Measurements from ENCODE around the gene LRRC8B. TPM values are rescaled to one million over a fixed set of nuclear protein-coding genes. Genes with fewer than 3 reads are reported as not detected.
"Not testable (repeated sequence)": the region's sequence is repeated elsewhere in the genome, so short reads cannot be mapped to it uniquely, and the experiment has no call there.

LRRC8B gene
- total RNA-seq, 1 donor from 2014 or later, result 19.1 TPM

DNA sequence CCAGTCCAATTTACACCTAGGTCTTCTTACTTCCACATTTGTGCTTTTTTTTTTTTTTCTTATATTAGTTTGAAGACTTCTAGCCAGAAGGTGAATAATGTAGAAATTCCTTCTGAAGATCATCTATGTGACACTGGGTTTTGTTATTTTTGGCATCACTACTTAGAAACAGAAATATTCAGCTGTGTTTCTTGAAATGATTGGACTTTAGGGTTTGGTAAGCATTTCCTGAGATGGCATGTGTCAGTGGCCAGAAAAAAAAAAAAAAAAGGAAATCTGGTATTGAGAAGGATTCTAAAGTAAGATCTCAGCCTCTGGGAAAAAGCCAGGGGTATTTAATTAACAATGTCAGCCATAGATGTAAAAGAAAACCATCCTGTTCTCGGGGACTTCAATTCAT lies 64.9 kb downstream of the LRRC8B start:
- no peak for ATAC-seq (ENCODE audit: low read depth)
- H3K4me3 Mint-ChIP-seq, result no peak overlapping the region
- H3K27me3 Mint-ChIP-seq, result no peaks in the 10 kb centered on the region
- no peaks in the 10 kb centered on the region for H3K9me3 Mint-ChIP-seq
- CTCF ChIA-PET, result no interaction called here
- no peaks in the 10 kb centered on the region for H3K4me1 Mint-ChIP-seq
- TF ChIP-seq, protein P1, sequence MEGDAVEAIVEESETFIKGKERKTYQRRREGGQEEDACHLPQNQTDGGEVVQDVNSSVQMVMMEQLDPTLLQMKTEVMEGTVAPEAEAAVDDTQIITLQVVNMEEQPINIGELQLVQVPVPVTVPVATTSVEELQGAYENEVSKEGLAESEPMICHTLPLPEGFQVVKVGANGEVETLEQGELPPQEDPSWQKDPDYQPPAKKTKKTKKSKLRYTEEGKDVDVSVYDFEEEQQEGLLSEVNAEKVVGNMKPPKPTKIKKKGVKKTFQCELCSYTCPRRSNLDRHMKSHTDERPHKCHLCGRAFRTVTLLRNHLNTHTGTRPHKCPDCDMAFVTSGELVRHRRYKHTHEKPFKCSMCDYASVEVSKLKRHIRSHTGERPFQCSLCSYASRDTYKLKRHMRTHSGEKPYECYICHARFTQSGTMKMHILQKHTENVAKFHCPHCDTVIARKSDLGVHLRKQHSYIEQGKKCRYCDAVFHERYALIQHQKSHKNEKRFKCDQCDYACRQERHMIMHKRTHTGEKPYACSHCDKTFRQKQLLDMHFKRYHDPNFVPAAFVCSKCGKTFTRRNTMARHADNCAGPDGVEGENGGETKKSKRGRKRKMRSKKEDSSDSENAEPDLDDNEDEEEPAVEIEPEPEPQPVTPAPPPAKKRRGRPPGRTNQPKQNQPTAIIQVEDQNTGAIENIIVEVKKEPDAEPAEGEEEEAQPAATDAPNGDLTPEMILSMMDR (IDR thresholded peaks at IDR 0.05), result no peak
- POLR2A ChIA-PET, result interaction anchor here (0.6 kb wide), 1 partner anchor 591 kb away, joined by 3 read pairs; no protein-coding TSS in a partner anchor
- peaks cover 24% of the 10 kb centered on the region for H3K36me3 Mint-ChIP-seq (ENCODE audit: low read depth)
- no peak overlapping the region for H3K27ac Mint-ChIP-seq
- intact Hi-C loops (cut with micrococcal nuclease), result loop anchor here (2.0 kb wide), 1 partner anchor 65 kb away; the partner anchor contains the start of gene LRRC8B
- no peak for DNase-seq

DNA sequence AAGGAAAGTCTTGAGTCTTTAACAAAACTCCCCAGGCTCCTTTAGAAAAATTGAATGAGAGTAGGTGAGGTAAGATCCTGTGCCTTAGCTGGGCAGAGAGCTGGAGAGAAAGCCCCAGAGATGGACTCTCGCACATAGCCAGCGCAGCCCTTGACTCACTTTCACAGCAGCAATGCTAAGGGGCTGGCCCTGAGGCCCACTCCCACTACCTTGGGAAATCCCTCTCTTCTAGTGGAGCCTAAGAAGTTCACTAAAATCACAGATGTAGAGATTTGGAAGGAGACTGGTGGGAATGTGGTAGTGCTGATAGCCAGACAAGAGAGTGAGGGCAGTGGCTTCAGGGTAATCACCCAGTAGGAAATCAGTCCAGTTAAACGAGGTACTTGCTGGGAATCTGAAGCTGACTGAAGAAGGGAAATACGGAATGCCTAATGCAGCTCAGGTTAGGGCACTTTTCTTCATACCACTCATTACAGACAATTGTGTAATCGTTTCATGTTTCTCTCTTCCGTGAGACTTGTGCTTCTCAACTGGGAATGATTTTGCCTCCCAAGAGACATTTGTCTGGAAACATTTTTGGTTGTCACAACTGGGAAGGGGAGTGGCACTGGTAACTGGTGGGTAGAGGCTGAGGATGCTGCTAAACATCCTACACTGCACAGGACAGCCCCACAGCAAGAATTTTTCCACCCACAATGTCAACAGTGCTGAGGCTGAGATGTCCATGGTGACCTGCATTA lies 65.9 kb downstream of the LRRC8B start:
- ATAC-seq (ENCODE audit: low read depth) (no peak), DNase-seq (no peak)
- CTCF ChIA-PET, result no interaction called here
- Mint-ChIP-seq H3K9me3 (no peaks in the 10 kb centered on the region), H3K4me3 (no peak overlapping the region), H3K4me1 (no peaks in the 10 kb centered on the region), H3K27ac (no peak overlapping the region), H3K36me3 (ENCODE audit: low read depth) (peaks cover 17% of the 10 kb centered on the region), H3K27me3 (no peaks in the 10 kb centered on the region)
- intact Hi-C loops (cut with micrococcal nuclease), result no loop called here
- POLR2A ChIA-PET, result interaction anchor here (0.7 kb wide), 1 partner anchor 15 kb away, joined by 3 read pairs; no protein-coding TSS in a partner anchor
- TF ChIP-seq, protein P1 (IDR thresholded peaks at IDR 0.05), result no peak

DNA sequence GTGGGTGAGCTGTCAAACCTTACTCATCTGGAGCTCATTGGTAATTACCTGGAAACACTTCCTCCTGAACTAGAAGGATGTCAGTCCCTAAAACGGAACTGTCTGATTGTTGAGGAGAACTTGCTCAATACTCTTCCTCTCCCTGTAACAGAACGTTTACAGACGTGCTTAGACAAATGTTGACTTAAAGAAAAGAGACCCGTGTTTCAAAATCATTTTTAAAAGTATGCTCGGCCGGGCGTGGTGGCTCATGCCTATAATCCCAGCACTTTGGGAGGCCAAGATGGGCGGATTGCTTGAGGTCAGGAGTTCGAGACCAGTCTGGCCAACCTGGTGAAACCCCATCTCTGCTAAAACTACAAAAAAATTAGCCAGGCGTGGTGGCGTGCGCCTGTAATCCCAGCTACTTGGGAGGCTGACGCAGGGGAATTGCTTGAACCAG lies 68.3 kb downstream of the LRRC8B start:
- DNase-seq; CTCF ChIA-PET; H3K36me3 Mint-ChIP-seq (ENCODE audit: low read depth); ATAC-seq (ENCODE audit: low read depth); H3K4me3 Mint-ChIP-seq; H3K4me1 Mint-ChIP-seq; H3K27ac Mint-ChIP-seq; H3K9me3 Mint-ChIP-seq; POLR2A ChIA-PET; H3K27me3 Mint-ChIP-seq; intact Hi-C loops (cut with micrococcal nuclease): not testable (repeated sequence)

DNA sequence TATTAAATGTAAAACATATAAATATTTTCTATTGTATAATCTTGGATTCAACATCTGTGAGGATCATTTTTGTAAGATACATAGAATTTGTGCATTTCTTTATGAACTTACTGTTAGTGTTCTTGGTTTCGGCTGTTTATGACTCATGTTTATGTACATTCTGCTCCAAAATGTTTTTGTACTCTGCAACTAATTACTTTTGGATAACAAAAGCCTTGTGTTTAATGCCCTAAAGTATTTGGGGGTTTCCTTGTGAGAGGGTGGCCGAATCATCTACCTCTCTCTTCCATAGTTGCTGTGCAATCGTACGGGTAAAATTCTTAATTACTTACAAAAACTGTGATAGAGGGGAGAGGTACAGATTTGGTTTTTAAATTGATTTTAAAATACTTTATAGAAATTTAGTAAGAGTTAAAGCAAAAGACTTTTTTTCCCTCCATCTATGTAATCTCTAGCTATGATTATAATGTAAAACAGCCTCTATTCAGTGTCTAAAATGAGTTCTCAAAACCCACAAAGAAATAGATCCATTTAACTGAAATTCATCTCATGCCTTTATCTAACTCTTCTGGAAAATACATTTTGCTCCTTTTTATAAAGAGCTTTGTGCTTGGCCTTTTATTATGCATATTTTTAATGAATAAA lies 69.6 kb downstream of the LRRC8B start:
- ChIA-PET POLR2A (interaction anchor here (1.0 kb wide), 1 partner anchor 8 kb away, joined by 3 read pairs; no protein-coding TSS in a partner anchor), CTCF (interaction anchor here (0.6 to 1.0 kb wide), 5 partner anchors 13 to 169 kb away, joined by 3 read pairs; no protein-coding TSS in a partner anchor)
- no peaks in the 10 kb centered on the region for H3K27me3 Mint-ChIP-seq
- intact Hi-C loops (cut with micrococcal nuclease), result no loop called here
- DNase-seq, result no peak
- TF ChIP-seq, protein P1 (IDR thresholded peaks at IDR 0.05), result no peak
- peaks cover 9% of the 10 kb centered on the region for H3K36me3 Mint-ChIP-seq (ENCODE audit: low read depth)
- H3K4me1 Mint-ChIP-seq, result peaks cover 4% of the 10 kb centered on the region
- ATAC-seq (ENCODE audit: low read depth), result no peak
- no peaks in the 10 kb centered on the region for H3K9me3 Mint-ChIP-seq
- no peak overlapping the region for H3K27ac Mint-ChIP-seq
- H3K4me3 Mint-ChIP-seq, result no peak overlapping the region

DNA sequence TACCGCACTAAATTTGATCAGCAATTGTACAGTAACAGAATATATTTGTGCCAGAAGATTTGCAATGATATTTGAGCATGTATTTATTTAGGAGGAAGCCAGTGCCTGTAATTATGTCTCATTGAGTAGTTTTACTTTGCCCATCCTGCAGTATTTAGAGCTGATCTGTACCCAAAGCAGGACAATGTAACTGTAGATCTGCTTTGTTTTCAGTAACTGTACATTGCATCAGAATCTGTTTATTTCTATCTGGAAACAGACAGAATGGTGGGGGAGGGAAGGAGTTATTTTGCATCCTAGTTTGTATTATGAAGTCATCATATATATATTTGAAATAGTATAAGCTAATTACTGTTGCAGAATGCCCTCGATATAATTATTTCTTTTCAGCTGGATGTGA lies 72.1 kb downstream of the LRRC8B start:
- TF ChIP-seq, protein P1 (IDR thresholded peaks at IDR 0.05), result no peak
- CTCF ChIA-PET, result interaction anchor here (0.8 to 2.2 kb wide), 5 partner anchors 11 to 166 kb away, joined by 3 to 9 read pairs (median 7); no protein-coding TSS in a partner anchor
- POLR2A ChIA-PET, result no interaction called here
- peaks cover 9% of the 10 kb centered on the region for H3K36me3 Mint-ChIP-seq (ENCODE audit: low read depth)
- no peaks in the 10 kb centered on the region for H3K9me3 Mint-ChIP-seq
- no peak overlapping the region for H3K27ac Mint-ChIP-seq
- ATAC-seq (ENCODE audit: low read depth) (no peak), DNase-seq (no peak)
- intact Hi-C loops (cut with micrococcal nuclease), result no loop called here
- no peaks in the 10 kb centered on the region for H3K27me3 Mint-ChIP-seq
- H3K4me1 Mint-ChIP-seq, result peaks cover 4% of the 10 kb centered on the region
- no peak overlapping the region for H3K4me3 Mint-ChIP-seq

Data from activated B cell treated with CpG ODN at 0.5 μM for 24 hours (primary cell).